Activated T-cell treated with anti-CD3 and anti-CD28 coated beads for 1 hour (primary cell): ENCODE results near the gene ZNF41.

Experiments used
- DNase-seq: peaks from one replicate; pipeline ENCODE4 v3.0.0-alpha.2; 2020; ENCODE audit warnings: low read depth

ZNF41 gene

DNA sequence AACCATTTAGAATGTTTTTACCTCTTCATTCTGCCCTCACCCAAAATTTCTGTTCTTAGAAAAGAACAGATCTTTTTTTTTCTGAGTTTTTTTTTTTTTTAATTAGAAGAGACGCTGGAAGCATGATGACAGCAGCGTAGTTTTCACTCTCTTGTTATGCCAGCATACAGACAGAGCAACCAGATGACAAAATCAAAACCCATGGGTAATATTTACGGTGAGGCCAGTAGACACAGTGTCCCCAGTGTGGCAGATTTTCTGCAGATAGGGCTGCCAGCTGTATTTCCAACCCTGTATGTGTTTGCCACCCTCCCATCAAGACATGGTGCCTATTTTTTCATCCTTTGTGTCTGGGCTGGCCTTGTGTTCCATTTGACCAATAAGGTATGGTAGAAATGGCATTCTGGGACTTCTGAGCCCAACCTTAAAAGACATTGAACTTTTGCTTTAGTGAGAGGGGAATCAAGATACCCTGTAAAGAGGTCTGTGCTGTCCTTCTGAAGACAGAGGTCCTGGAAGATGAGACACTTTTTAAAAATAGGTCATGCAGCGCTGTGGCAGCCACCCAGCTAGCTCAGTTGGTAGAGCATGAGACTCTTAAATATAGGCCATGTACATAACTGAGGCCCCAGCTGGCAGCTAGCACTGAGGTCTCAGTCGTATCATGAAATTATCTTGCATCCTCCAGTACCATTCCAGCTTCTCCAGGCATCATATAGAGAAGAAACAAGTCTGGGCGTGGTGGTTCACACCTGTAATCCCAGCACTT, 6.7 kb upstream of the ZNF41 start:
- no peak for DNase-seq

DNA sequence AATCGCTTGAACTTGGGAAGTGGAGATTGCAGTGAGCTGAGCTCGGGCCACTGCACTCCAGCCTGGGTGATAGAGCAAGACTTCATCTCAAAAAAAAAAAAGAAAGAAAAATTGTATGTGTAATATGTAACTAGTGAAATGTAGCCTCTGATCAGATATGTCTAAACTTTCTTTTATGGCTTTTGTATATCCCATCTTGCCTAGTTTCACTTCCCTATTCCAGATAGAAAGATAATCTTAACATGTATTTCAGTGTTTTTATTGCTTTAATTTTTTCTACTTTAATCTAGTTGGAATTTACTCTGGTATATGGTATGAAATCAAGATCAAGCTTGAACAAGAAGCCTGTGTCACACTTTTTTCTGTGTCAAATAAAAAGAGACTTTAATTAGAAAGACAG, 1.9 kb upstream of the ZNF41 start:
- DNase-seq, result no peak

DNA sequence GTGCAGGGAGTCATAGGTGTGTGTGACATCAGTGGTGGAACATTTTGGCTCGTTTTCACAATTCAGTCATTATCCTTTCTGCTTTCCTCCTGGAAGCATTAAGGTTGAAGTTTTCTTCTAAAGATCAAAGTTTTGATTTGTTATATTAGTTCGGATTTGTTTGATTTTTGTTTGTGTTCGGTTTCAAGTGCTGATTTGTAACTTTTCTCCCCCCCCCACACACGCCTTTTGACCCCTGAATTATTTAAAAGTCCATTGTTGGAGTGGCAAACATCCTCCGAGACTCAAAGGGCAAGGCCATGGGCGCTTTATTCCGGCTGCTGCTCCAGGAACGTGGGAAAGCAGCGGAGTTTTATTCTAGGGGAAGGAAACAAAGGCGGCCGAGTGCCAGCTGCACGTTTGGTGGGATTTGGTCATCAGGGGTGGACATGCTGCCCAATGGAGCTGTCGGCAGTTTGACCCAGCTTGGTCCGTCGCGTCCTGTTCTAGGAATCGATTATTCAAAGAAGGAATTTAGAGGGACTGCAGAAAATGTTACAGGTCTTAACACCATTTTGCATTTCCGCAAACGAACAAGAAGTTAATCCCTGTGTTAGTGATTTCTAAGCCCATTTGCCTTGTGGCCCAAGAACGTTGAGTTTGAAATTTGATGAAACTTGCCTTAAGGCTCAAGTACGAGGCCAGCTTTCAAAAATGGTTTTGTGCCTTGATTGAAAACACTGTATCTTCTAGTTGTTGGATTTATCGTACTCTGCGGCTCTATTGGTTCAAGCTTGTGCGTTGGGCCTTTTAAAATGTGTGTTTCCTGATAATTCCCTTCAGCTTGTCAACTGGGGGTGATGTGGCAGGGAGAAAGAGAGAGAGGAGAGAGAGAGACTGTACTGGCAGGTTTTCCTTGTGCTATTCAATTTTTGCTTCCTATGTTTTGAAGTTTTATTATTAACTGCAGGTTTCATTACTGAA, 565 bp upstream of the ZNF41 start:
- no peak for DNase-seq

DNA sequence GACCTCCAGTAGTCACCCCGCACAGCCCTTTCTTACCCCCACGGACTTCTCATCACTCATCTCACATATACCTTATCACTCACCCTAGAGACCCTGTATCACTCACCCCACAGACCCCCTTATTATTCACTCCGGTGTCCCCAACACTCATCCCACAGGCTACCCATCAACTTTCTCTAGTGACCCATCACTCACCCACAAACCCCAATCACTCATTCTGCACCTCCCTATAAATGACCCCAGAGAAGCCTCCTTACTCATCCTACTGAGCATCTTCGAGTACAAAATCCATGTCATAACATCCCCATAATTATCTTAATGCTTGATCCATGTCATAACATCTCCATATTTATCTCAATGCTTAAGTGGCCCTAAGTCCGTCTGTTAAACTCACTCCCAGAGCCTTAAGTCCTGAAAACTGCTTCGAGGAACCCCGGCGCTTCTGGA, 934 bp downstream of the ZNF41 start:
- DNase-seq, result no peak

DNA sequence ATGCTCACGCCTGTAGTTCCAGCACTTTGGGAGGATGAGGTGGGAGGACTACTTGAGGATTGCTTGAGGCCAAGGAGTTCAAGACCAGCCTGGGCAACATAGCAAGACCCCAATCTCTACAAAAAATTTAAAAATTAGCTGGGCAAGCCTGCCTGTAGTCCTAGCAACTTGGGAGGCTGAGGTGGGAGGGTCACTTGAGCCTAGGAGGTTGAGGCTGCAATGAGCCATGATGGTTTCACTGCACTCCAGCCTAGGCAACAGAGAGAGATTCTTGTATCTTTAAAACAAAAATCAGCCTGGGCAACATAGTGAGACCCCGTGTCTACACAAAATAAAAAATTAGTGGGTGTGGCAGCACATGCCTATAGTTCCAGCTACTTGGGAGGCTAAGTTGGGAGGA, 1.9 kb downstream of the ZNF41 start:
- DNase-seq, result no peak

DNA sequence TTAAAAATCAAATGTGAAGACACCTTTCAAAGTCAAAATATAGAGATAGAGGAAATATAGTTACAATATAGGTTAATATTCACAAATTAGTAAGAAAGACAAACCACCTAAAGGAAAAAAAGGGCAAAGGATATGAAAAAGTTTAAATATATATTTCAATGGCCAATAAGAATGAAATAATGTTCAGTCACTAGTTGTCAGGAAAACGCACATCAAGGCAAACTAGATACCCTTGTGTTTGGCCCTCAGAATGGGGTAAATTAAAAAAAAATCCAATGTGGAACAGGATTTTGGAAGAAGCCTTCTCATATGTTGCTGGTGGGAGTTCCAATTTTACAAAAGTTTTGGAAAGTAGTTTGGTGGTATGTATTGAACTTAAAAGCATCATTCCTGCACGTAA, 2.4 kb downstream of the ZNF41 start:
- no peak for DNase-seq

DNA sequence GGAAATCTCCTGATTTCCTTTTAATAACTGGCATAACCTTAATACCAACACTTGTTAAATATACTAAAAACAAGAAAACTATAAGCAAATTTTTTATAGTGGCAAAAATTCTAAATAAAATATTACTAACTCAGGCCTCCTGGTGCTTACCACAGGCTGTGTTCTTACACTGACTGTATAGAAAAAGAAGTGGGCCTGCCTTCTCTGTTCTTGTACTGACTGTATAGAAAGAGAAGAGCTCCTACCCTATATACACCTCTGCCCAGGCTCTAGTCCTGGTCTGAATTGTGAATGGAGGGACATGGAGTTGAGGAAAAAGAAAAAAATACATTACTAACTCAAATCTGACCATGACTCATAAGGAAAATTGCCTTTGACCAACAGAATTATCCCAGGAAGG, 7.5 kb downstream of the ZNF41 start:
- no peak for DNase-seq

DNA sequence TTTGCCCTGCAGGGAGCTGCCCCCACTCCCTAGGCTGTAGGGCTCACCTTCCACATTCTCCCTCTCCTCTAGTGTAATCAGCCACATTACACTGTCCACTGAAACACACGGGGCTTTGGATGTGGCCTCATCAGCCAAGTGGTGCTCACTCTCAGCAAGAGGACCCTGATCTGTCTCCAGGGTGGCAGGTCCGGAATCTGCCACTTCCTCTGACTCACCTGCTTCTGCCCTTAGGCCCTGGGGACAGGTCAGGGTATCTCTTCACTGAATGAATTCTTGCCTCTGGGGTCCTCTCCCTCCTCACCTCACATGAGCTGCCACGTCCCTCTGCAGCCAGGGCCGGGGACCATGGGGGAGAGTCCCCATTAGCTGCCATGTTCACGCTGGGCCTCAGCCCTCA, 15.9 kb downstream of the ZNF41 start:
- DNase-seq, result no peak

DNA sequence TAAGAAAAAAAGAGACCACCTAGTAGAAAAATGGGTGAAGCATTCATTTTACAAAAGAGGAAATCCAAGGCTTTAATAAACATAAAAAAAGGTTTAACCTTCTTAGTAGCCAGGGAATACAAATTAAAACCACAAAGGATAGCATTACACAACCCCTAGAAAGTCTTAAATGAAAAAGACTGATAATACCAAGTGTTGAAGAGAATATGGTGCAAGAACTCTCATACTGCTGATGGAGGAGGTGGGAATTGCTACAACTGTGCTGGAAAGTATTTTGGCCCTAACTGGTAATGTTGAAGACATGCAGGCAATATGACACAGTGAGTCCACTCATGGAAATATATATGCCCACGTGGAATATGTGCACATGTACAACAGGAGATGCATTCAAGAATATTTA, 22.5 kb downstream of the ZNF41 start:
- no peak for DNase-seq

DNA sequence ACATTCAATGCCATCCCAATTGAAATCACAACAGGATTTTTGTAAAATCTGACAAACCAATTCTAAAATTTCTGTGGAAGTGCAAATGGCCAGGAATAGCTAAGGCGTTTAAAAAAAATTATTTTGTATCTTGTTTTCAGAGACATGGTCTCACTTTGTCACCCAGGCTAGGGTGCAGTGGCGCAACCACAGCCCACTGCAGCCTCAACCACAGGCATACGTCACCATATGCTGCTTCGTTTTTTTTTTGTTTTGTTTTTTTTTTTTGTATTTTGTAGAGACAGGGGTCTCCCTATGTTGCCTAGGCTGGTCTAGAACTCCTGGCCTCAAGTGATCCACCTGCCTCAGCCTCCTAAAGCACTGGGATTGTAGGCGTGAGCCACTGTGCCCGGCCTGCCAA, 24.5 kb downstream of the ZNF41 start:
- no peak for DNase-seq

DNA sequence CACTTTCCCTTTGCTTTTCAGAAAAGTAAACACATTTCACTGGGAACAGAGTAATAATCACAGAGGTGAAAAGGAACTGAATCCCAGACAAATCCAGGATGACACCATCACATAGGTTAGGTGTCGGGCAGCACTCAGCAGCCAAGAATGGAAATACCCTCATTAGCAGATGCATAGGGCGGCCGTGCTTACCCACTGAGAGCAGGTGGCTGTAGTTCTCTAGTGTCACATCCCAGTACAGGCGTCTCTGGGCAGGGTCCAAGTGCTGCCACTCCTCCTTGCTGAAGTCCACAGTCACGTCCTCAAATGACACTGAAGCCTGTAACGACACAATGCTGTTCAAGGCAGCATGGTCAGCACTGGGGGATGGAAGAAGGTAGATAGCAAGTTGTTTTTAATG, 26.9 kb downstream of the ZNF41 start:
- no peak for DNase-seq

DNA sequence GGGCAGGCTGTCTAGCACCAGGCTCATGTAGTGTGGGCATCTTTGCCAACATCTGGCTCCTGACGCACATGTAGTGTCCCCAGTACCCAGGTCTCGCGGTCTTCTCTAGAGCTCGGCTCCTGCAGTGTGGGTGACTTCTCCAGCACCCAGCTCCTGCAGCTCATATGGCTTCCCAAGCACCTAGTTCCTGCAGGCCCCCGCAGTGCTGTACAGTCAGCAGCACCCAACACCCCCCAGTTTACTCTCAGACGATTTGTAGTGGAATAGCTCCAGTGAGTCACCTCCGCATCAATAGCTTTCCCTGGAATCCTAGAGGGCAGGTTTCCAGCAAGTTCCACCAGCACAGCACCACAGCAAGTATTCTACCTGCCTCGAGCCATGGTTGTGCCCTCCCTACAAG, 30.9 kb downstream of the ZNF41 start:
- no peak for DNase-seq

DNA sequence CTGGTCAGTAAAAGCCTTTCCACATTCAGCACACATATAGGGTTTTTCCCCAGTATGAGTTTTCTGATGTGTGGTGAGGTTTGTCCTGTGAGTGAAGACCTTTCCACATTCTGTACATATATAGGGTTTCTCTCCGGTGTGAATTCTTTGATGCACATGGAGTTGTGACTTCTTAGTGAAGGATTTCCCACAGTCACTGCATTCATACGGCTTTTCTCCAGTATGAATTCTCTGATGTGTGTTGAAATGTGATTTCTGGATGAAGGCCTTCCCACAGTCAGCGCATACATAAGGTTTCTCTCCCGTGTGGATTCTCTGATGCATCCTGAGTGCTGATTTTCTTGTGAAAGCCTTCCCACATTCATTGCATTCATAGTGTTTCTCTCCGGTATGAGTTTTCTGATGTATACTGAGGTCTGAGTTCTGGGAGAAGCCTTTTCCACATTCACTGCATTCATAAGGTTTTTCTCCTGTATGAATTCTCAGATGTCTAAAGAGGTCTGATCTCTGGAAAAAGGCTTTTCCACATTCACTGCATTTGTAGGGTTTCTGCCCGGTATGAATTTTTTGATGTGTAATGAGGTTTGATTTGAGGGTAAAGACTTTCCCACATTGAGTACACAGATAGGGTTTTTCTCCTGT, 34.7 kb downstream of the ZNF41 start:
- DNase-seq, result no peak

DNA sequence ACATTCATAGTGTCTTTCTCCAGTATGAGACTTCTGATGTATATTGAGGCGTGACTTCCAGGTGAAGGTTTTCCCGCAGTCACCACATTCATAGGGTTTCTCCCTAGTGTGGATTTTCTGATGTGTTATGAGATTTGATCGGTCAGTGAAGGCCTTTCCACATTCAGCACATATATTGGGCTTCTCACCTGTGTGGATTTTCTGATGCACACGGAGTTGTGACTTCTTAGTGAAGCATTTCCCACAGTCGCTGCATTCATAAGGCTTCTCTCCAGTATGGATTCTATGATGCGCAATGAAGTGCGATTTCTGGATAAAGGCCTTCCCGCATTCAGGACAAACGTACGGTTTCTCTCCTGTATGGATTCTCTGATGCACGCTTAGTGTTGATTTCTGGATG, 35.4 kb downstream of the ZNF41 start:
- DNase-seq, result no peak

DNA sequence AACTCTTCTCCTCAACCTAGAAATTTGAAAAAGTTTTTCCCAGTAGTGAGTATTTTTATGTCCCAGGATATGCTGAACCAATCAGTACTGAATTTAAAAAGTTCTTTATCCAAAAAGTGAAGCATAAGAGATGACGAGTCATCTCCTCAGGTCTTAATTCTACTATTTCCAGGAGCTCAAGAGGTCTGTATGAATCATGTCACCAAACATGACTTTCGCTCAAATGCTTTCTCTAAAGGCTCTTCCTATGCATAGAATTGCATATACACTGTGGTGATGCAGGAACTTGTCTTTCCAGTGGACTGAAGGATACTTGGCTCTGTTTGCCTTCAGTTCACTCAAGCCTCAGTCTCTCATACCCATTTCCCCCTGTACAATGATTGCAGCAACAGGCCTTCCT, 36.1 kb downstream of the ZNF41 start:
- DNase-seq, result no peak

DNA sequence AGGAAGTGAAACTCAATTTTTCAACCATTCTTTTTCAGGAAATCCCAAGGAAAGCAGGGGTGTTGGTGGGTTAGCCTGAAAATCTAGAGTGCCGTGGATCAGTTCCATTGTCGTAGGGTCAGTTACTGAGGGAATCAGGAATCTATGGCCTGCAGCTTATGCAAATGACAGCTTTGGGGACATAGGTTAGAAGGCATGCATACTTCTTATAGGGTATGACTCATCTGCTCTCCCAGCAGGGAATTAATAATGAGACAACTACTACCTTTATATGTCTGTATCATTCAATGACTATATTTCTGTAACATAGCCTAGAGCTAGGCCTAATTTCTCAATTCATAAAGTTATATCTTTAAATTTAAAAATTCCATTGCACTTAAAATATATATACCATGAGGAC, 36.6 kb downstream of the ZNF41 start:
- no peak for DNase-seq

DNA sequence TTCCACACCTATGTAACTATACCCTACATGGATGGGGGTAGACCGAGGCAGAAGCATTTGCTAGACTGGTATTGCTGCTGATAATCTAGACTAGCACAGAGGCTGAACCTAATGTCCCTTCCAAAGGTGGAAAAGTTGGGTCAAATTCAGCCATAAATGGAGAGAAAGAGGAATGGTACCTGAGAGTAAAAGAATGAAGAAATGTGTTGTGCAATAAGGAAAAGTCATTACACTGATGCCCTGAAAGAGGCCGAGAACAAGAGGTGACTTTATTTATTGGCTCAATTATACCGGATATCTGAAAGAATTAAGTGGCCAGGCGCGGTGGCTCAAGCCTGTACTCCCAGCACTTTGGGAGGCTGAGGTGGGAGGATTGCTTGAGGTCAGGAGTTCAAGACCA, 52.1 kb downstream of the ZNF41 start:
- no peak for DNase-seq

DNA sequence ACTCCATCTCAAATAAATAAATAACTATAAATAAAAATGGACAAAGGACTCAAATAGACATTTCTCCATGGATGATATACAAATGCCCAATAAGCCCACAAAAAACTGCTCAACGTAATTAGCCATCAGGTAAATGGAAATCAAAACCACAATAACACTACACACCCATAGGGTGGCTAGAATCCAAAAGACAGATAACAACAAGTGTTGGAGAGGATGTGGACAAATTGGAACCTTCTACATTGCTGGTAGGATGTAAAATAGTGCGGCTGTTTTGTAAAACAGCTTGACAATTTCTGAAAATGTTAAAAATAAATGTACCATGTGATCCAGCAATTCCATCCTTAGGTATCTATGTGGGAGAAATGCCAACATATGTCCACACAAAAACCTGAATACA, 60.6 kb downstream of the ZNF41 start:
- DNase-seq, result no peak

DNA sequence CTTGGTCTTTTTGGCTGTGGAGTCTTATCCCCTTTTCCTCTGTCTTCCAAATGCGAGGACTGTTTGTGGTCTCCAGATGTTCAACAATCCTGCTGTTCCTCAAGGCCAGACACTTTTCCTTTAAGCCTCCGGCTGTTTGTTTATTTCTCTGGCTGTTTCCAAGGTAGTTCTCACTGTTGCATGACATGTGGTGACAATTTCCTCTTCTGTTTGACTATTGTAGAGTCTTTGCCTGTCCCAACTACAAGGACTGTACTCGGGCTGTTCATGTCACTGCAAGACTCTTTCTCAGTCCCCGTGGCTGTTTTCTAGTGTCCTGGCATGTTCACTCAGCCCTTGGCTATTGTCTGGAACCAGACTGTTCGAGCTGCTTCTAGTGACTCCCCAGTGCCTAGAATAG, 62.1 kb downstream of the ZNF41 start:
- DNase-seq, result no peak

DNA sequence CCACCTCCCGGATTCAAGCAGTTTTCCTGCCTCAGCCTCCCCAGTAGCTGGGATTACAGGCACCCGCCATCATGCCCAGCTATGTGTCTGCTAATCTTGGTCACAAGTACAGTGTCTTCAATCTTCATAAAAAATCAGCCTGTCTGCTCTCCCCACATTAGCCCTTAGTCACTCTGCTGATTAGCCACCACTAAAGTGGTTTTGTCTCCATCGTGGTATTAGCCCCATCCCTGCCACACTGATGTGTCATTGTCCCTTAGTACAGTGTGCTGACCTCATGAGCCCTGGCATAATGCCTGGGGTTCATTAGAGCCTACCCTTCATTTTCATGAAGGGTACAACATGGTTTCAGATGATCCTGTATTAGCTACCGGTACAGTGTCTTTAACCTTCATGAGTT, 62.8 kb downstream of the ZNF41 start:
- no peak for DNase-seq

DNA sequence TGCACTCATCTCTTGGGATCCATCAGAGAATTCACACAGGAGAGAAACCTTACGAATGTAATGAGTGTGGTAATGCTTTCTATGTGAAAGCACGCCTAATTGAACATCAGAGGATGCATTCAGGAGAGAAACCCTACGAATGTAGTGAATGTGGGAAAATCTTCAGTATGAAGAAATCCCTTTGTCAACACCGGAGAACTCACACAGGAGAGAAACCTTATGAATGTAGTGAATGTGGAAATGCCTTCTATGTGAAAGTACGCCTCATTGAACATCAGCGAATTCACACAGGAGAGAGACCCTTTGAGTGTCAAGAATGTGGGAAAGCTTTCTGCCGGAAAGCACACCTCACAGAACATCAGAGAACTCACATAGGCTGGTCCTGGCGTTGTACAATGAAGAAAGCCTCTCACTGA, 69.8 kb downstream of the ZNF41 start:
- DNase-seq, result no peak
